ENCODE data around the gene FOXP1.

- TF ChIP-seq CTCF (conservative IDR thresholded peaks at IDR 0.05 in 1 of 2, IDR thresholded peaks at IDR 0.05 in 1 of 2; ENCODE audit: extremely low read depth in 1 of 2, insufficient read depth in 1 of 2, low read depth in 1 of 2, low read length in 2 of 2) (no peak), EZH2 (IDR thresholded peaks at IDR 0.05; ENCODE audit: borderline replicate concordance, low read length) (no peak)
Measured at GRCh38 chr3:71228156-71228866, 355.2 kb downstream of the FOXP1 start.

All from mammary epithelial cell (primary cell).